Liver (tissue), 9 donors: Measurements from ENCODE around the gene DDIT4. TPM values are rescaled to one million over a fixed set of nuclear protein-coding genes. Genes with fewer than 3 reads are reported as not detected.

Experiments
- DNase-seq: peaks from one replicate; pipeline ENCODE4 v3.0.0-alpha.2; 2017; ENCODE audit warnings: low spot score
- H3K27ac ChIP-seq, 2 donors: one replicate each; pipeline ENCODE4 v1.7.0; 2013; ENCODE audit warnings: inconsistent platforms in 2 of 2, low read length in 2 of 2, control low read depth in 1 of 2, low read depth in 1 of 2, mild to moderate bottlenecking in 1 of 2
- H3K27me3 ChIP-seq, 4 donors: one replicate each; pipeline versions ENCODE4 v1.6.1 to v1.7.0; 2013; ENCODE audit warnings: low read length in 3 of 4, inconsistent platforms in 1 of 4, mild to moderate bottlenecking in 1 of 4, moderate library complexity in 1 of 4; ENCODE audit not compliant: control insufficient read depth in 4 of 4, insufficient read depth in 4 of 4
- H3K36me3 ChIP-seq, 4 donors: one replicate each; pipeline versions ENCODE4 v1.6.1 to v1.7.0; 2013; ENCODE audit warnings: low read length in 3 of 4, mild to moderate bottlenecking in 3 of 4, low read depth in 1 of 4, moderate library complexity in 1 of 4; ENCODE audit not compliant: control insufficient read depth in 4 of 4, insufficient read depth in 3 of 4
- H3K4me1 ChIP-seq, 4 donors: one replicate each; pipeline versions ENCODE4 v1.6.1 to v1.7.0; 2013; ENCODE audit warnings: low read length in 3 of 4, mild to moderate bottlenecking in 3 of 4, moderate library complexity in 1 of 4; ENCODE audit not compliant: control insufficient read depth in 4 of 4, insufficient read depth in 4 of 4
- H3K4me3 ChIP-seq, 3 donors: one replicate each; pipeline versions ENCODE4 v1.6.1 to v1.7.0; 2013; ENCODE audit warnings: low read length in 3 of 3, control low read depth in 1 of 3, low read depth in 1 of 3, mild to moderate bottlenecking in 1 of 3
- H3K9ac ChIP-seq, 2 donors: one replicate each; pipeline ENCODE4 v1.7.0; 2013; ENCODE audit warnings: low read length in 2 of 2, mild to moderate bottlenecking in 2 of 2, moderate library complexity in 2 of 2, control low read depth in 1 of 2, low read depth in 1 of 2
- H3K9me3 ChIP-seq, 4 donors: one replicate each; pipeline versions ENCODE4 v1.6.1 to v1.7.0; 2013; ENCODE audit warnings: low read length in 3 of 4; ENCODE audit not compliant: control insufficient read depth in 4 of 4
- ATF3 ChIP-seq: IDR thresholded peaks from 2 replicates; pipeline ENCODE4 v1.6.1; 2016; ENCODE audit warnings: antibody characterized with exemption
- CTCF ChIP-seq: fragments of 150-350 bp; IDR thresholded peaks from 2 replicates; pipeline ENCODE4 v1.5.1; 2017; ENCODE audit warnings: improper control_type of control experiment, low read depth, low read length; ENCODE audit not compliant: missing input control
- EGR1 ChIP-seq, 2 donors: IDR thresholded peaks; 2 replicates each; pipeline ENCODE4 v1.6.1; 2016 to 2018; ENCODE audit warnings: antibody characterized with exemption in 2 of 2, low read depth in 2 of 2
- FOXA1 ChIP-seq: IDR thresholded peaks from 2 replicates; pipeline ENCODE4 v1.6.1; 2016; ENCODE audit warnings: antibody characterized with exemption
- FOXA2 ChIP-seq: IDR thresholded peaks from 2 replicates; pipeline ENCODE4 v1.6.1; 2016; ENCODE audit warnings: antibody characterized with exemption
- GABPA ChIP-seq, 2 donors: IDR thresholded peaks in 1 of 2; conservative IDR thresholded peaks in 1 of 2; 2 replicates each; pipeline ENCODE4 v1.6.1; 2016; ENCODE audit warnings: antibody characterized with exemption in 2 of 2, mild to moderate bottlenecking in 1 of 2, moderate library complexity in 1 of 2
- HNF4A ChIP-seq, 2 donors: conservative IDR thresholded peaks; 2 replicates each; pipeline ENCODE4 v1.6.1; 2016; ENCODE audit warnings: antibody characterized with exemption in 2 of 2, mild to moderate bottlenecking in 2 of 2
- HNF4G ChIP-seq: IDR thresholded peaks from 2 replicates; pipeline ENCODE4 v1.6.1; 2016; ENCODE audit warnings: antibody characterized with exemption
- JUND ChIP-seq, 2 donors: IDR thresholded peaks; 2 replicates each; pipeline ENCODE4 v1.6.1; 2016; ENCODE audit warnings: antibody characterized with exemption in 2 of 2
- MAX ChIP-seq: IDR thresholded peaks from 2 replicates; pipeline ENCODE4 v1.6.1; 2016; ENCODE audit warnings: antibody characterized with exemption
- NR2F2 ChIP-seq: IDR thresholded peaks from 2 replicates; pipeline ENCODE4 v1.6.1; 2016; ENCODE audit warnings: antibody characterized with exemption
- RAD21 ChIP-seq, 2 donors: IDR thresholded peaks; 2 replicates each; pipeline ENCODE4 v1.6.1; 2016; ENCODE audit warnings: antibody characterized with exemption in 2 of 2, mild to moderate bottlenecking in 2 of 2
- REST ChIP-seq: IDR thresholded peaks from 2 replicates; pipeline ENCODE4 v1.6.1; 2016; ENCODE audit warnings: antibody characterized with exemption, mild to moderate bottlenecking
- RXRA ChIP-seq, 2 donors: IDR thresholded peaks; 2 replicates each; pipeline ENCODE4 v1.6.1; 2017 to 2018; ENCODE audit warnings: antibody characterized with exemption in 2 of 2, mild to moderate bottlenecking in 1 of 2
- SP1 ChIP-seq: IDR thresholded peaks from 2 replicates; pipeline ENCODE4 v1.6.1; 2018; ENCODE audit warnings: antibody characterized with exemption, mild to moderate bottlenecking
- TAF1 ChIP-seq: conservative IDR thresholded peaks from 2 replicates; pipeline ENCODE4 v1.6.1; 2016; ENCODE audit warnings: antibody characterized with exemption, mild to moderate bottlenecking
- YY1 ChIP-seq: IDR thresholded peaks from 2 replicates; pipeline ENCODE4 v1.6.1; 2016; ENCODE audit warnings: antibody characterized with exemption, mild to moderate bottlenecking
- ZBTB33 ChIP-seq: IDR thresholded peaks from 2 replicates; pipeline ENCODE4 v1.6.1; 2016; ENCODE audit warnings: antibody characterized with exemption
- WGBS: extraction: QIAGEN DNeasy Blood & Tissue Kit; methylation state at CpG from one replicate; pipeline ENCODE4 v1.1.7; 2013; 5-methylcytosine and 5-hydroxymethylcytosine counted together
- polyA plus RNA-seq, 2 donors: library from polyadenylated mRNA; stranded (reverse) in 1 of 2; unstranded in 1 of 2; fragments of 200-250 nt in 1 of 2; fragments of >200 nt in 1 of 2; fragmentation: Nextera tagmentation in 1 of 2; extraction: Ambion mirVana in 1 of 2; gene quantifications; one replicate each; pipeline versions ENCODE4 v1.2.1 to v1.2.3, GENCODE V29; 2013 to 2015
- total RNA-seq, 2 donors: library from RNA; depleted of rRNA; stranded (reverse); fragments of >200 nt; gene quantifications; one replicate each; pipeline ENCODE4 v1.2.3, GENCODE V29; 2014
- donor health status: healthy.
- donor health status: healthy.
- donor health status: healthy.
- donor health status: healthy.
- donor health status: healthy.

The DDIT4 gene
- total and polyA plus RNA-seq, 4 donors = 18.4 to 69.0 (median 43.7) TPM

- TF ChIP-seq TAF1 = no peak
- no peak for TF ChIP-seq ZBTB33
- TF ChIP-seq JUND (IDR thresholded peaks at IDR 0.05) = no peak
- TF ChIP-seq SP1 = peak; percentile 34
- TF ChIP-seq RXRA (IDR thresholded peaks at IDR 0.05) = peak; percentile 63 to 70
- TF ChIP-seq FOXA2 = no peak
- TF ChIP-seq HNF4A (conservative IDR thresholded peaks at IDR 0.05) = no peak
- TF ChIP-seq REST = no peak
- no peak for TF ChIP-seq GABPA (IDR thresholded peaks at IDR 0.05 in 1 of 2, conservative IDR thresholded peaks at IDR 0.05 in 1 of 2)
- no peak for TF ChIP-seq MAX
- no peak for TF ChIP-seq HNF4G
- TF ChIP-seq RAD21 (IDR thresholded peaks at IDR 0.05) = peak in 1 of 2 donors; percentile 25
- TF ChIP-seq CTCF = no peak
- no peak for TF ChIP-seq ATF3
- peak; percentile 44 for TF ChIP-seq NR2F2
- no peak for TF ChIP-seq EGR1 (IDR thresholded peaks at IDR 0.05; ENCODE audit: low read depth in 2 of 2)
- no peak for TF ChIP-seq YY1
- no peak for TF ChIP-seq FOXA1
- no peak for DNase-seq
- H3K27ac ChIP-seq = peak overlapping the region in 1 of 2 donors; percentile 22
- H3K36me3 ChIP-seq = no peaks in the 10 kb centered on the region
- no peaks in the 10 kb centered on the region for H3K9me3 ChIP-seq
- no peak overlapping the region for H3K4me3 ChIP-seq
- H3K27me3 ChIP-seq = no peaks in the 10 kb centered on the region
- peaks cover 19 to 35% (median 33%) of the 10 kb centered on the region in 4 donors for H3K4me1 ChIP-seq
- 68% methylated on average over 1 of the region's 1 CpG for WGBS
- H3K9ac ChIP-seq = no peak overlapping the region
Measured at GRCh38 chr10:72250666-72251065, 23.1 kb upstream of the DDIT4 start.

- H3K36me3 ChIP-seq = no peaks in the 10 kb centered on the region
- WGBS = 85% methylated on average over 6 of the region's 6 CpGs
- no peak overlapping the region for H3K4me3 ChIP-seq
- peaks cover 19 to 35% (median 33%) of the 10 kb centered on the region in 4 donors for H3K4me1 ChIP-seq
- H3K27me3 ChIP-seq = no peaks in the 10 kb centered on the region
- no peak overlapping the region for H3K9ac ChIP-seq
- no peak overlapping the region for H3K27ac ChIP-seq
- TF ChIP-seq RXRA (IDR thresholded peaks at IDR 0.05) (no peak), CTCF (no peak), JUND (IDR thresholded peaks at IDR 0.05) (no peak), ATF3 (no peak), HNF4A (conservative IDR thresholded peaks at IDR 0.05) (peak in 1 of 2 donors; percentile 6), FOXA1 (no peak)
- no peaks in the 10 kb centered on the region for H3K9me3 ChIP-seq
- no peak for DNase-seq
Measured at GRCh38 chr10:72251635-72252034, 22.1 kb upstream of the DDIT4 start.
